Muscle of arm (tissue), 14 donors: ENCODE data around the gene SIGLEC7. TPM values are rescaled to one million over a fixed set of nuclear protein-coding genes. Genes with fewer than 3 reads are reported as not detected.

Experiments
- DNase-seq: peaks from one replicate; pipeline ENCODE4 v3.0.0-alpha.2; 2013
- long read RNA-seq, 11 donors: transcript quantifications; one replicate each; lab custom pipeline, GENCODE V29; 2026
- polyA plus RNA-seq, 12 donors: library from polyadenylated mRNA; unstranded; fragments of 120-200 nt; gene quantifications; one replicate each; pipeline ENCODE4 v1.2.1, GENCODE V29; 2013; ENCODE audit not compliant: insufficient read length in 12 of 12

The SIGLEC7 gene
- polyA plus RNA-seq = 1 to 10 TPM in 1 of 12 donors, under 1 TPM in 9, not detected in 2; 0.19 to 1.8 (median 0.53) TPM
- long read RNA-seq, donor 1 = 0 reads
- long read RNA-seq, donor 2 = 0 reads
- long read RNA-seq, donor 3 = 0 reads
- long read RNA-seq, donor 4 = 0 reads
- long read RNA-seq, donor 5 = 0 reads
- long read RNA-seq, donor 6 = 0 reads
- long read RNA-seq, donor 7, partial matches to known transcripts = 0 of 1 reads
- long read RNA-seq, donor 7, other reads (novel, unspliced or antisense) = 0 of 1 reads
- long read RNA-seq, donor 8 = 0 reads
- long read RNA-seq, donor 9 = 0 reads
- long read RNA-seq, donor 10 = 0 reads
- long read RNA-seq, donor 11 = 0 reads

DNA sequence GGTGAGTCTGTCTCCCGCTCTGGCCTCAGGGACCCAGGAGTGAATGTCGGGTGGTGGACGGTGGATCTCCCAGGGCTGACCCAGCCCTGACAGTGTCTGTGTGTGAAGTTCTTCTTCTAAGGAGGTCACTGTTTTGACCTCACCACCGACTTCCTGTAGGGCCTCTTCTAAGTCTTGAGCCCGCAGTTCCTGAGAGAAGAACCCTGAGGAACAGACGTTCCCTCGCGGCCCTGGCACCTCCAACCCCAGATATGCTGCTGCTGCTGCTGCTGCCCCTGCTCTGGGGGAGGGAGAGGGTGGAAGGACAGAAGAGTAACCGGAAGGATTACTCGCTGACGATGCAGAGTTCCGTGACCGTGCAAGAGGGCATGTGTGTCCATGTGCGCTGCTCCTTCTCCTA is at the start of gene SIGLEC7:
Gene SIGLEC7, plus strand, starts transcription at position 183 of the 400 bp plus-strand sequence. Its CDS starts 69 bp downstream, at position 252.
- no peak for DNase-seq

DNA sequence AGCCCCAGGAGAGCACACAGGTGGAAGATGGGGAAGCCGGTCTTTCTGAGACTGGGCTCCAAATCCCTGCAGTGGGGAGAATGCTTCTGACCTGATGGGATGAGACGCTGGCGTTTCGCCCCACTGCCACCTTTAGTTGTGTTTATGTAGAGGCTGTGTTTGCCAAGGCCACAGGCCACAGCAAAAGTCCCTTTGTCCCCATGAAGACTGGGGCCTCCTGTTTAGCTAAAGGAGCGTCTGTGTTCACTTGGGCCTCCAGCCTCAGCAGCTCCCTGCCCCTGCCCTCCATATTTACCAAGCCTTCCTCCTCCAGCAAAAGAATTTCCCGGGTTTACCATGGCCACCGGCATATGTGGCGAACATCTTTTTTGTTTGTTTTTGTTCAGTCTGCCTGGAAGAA is 49.0 kb upstream of the SIGLEC7 start:
- no peak for DNase-seq

DNA sequence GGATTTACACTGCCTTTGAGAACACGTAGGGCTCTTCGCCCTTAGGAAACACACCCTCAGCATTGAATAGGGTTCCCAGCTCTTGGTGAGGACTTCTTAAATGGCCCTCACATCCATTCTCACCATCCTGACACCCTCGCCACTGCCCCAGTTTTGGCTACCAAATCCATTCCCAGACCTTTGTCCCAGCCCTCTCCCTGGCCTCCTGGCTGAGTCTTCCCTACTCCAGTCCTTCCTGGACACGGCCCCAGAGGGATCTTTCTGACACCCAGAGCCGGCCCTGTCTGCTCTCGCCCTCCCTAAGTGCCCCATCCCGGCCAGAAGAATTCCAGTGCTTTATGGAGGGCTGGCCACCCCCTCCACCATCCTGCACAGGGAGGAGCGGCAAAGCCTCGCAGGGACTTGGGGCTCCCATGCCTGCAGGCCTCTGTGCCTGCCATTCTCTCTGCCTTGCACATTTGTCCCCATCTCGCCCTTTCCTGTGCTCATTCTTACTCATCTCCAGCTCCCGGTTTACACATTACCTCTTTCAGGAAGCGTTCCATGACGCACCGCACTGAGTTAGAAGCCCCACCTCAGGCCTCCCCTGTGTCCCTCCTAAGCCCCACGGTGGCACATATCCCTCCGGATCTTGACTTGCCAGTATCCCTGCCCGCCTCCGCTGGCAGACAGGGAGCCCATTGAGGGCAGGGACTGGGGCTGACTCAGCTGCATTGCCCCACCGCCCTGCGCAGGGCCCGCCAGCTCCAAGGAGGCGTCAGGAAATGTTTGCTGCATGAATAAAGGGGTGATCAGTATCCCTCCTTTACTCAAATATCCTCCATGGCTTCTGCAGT is 48.4 kb upstream of the SIGLEC7 start:
- DNase-seq = no peak

DNA sequence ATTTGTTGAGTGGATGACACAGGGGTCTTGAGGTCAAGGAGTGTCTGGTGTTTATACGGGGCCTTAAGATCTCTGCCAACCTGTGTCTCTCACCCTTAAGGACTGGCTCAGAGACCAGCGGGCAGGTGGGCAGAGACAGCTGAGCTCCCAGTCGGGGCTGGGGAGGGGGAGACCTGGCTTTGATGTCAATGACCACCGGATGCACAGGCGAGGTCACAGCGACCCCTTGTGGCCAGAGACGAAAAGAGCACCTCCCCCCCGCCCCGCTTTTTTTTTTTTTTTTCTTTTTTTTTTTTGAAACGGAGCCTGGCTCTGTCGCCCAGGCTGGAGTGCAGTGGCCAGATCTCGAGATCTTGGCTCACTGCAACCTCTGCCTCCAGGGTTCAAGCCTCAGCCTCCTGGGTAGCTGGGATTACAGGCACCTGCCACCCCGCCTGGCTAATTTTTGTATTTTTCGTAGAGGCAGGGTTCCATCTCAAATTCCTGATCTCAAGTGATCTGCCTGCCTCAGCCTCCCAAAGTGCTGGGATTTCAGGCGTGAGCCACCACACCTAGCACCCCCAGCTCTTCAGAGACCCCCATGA is 47.3 kb upstream of the SIGLEC7 start:
- no peak for DNase-seq

DNA sequence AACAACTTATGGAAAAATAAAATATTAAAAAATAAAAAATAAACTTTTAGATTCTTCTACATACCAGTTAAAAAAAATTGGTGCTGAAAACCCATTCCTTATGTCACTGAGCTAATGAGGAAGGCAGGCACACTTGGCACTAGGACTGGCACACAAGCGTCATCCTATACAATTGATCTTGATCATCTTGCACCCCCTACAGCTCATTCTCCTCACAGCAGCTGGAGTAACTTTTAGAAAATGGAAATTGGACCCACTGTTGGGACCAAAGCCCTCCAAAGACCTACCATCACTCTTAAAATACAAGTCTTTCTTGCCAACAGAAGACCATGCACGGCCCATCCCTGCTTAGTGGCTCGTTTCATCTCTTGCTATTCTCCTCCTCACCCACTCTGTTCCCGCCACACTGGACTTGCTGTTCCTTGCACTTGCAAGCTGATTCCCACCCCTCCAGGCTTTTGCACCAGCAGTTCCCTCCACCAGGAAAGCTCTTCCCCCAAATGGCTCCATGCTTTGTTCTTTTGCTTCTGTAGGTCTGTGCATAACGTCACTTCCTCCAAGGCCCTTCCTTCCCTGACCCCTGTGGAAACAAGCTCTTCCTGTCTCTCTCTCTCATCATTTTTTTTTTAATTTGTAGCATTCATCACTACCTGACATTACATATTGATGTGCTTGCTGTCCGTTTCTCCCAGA is 45.5 kb upstream of the SIGLEC7 start:
- no peak for DNase-seq

DNA sequence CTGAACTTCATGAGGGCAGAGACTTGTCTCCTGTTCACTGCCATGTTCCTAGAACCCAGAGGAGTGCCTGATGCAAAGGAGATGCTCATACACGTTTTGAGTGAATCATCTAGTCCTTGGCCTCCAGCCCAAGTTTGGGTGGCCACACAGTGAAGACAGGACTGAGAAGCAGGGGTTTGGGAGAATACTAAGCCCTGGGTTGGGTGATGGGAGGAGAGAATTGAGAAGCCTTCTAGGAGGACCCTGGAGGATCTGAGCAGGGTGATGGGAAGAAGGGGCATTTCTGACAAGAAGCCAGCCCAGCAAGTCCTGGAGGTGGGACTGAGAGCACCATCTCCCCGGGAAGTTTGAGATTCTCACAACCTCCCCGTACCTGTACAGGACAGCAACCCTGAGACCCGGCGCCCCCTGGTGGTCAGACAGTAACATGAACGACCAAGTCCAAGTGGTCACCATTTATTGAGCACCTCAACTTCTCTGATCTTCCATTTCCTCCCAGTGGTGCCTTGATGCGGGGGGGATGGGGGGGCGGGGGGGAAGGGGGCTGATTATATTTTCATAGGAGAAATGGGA is 44.8 kb upstream of the SIGLEC7 start:
- no peak for DNase-seq

DNA sequence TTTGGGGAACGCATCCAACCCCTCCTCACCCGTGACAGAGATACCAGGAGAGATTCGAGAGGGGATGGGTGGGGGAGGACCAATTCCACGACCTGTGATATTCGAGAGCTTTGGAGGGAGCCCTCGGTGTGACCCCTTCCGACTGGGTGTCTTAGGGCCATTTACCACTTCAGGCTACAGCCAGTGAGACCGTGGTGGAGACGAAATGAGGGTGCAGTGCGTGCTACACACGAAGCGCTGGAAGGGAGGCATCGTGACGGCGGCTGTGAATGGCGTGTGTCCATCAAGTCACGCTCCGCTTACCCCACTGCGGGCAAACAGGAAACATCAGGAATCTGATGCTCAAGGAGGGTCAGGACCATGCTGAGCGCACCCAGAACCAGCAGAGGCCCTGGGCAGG is 44.3 kb upstream of the SIGLEC7 start:
- DNase-seq = no peak

DNA sequence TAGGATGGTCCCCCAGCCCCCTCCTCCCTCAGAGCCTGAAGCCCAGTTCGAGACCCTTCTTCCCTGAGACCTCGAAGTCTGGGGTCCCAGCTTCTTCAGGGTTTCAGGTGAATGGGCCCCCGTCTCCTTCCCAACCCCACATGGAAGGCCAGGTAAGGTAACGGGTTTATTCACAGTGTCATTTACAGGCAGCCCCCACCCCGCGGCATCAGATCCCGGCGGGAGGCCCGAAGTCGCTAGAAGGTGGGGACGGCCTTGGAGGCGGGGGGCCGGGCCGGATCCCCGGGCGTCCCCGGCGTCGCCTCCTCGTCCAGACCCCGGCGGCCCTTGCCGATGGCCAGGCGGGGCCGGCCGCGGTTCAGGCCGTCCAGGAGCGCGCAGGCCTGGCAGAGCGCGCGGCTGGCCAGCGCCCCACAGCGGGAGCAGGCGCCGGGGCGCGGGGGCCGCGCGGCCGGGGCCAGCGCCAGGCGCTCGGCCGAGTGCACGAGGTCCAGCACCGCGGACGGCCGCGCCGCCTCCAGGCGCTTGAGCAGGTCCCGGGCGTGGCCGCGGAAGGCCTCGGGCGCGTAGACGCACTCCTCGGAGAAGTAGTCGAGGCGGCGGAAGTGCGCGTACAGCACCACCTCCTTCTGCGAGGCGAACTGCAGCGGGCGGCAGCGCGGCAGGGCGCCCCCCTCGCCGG is 43.6 kb upstream of the SIGLEC7 start:
- peak; percentile 29 for DNase-seq

DNA sequence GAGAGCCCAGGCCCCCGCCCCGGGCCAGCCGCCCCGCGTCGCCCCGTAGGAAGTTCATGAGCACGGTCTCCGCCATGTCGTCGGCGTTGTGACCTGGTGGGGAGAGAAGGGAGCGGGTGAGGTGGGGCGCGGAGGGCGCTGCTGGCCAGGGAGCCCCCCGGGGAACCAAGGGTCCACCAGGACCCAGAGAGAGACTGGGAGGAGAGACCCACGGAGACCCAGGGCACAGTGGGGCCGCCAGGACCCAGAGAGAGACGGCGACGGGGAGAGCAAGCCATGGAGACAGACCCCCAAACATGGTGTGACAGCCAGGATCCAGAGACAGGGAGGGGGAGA is 43.1 kb upstream of the SIGLEC7 start:
- DNase-seq = no peak

DNA sequence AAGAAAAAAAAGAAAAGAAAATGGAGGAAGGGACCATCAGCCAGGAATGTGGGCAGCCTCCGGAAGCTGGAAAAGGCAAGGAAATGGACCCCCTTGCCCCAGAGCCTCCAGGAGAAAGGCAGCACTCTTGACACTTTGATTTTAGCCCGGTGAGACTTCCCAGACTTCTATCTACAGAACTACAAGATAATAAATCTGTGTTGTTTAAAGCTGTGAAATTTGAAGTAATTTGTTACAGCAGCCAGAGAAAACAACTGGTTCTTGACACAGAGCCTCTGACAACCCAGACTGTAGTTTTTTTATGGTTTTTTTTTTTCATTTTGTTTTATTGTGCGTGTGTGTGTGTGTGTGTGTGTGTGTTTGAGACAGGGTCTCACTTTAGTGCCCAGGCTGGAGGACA is 41.5 kb upstream of the SIGLEC7 start:
- DNase-seq = no peak

DNA sequence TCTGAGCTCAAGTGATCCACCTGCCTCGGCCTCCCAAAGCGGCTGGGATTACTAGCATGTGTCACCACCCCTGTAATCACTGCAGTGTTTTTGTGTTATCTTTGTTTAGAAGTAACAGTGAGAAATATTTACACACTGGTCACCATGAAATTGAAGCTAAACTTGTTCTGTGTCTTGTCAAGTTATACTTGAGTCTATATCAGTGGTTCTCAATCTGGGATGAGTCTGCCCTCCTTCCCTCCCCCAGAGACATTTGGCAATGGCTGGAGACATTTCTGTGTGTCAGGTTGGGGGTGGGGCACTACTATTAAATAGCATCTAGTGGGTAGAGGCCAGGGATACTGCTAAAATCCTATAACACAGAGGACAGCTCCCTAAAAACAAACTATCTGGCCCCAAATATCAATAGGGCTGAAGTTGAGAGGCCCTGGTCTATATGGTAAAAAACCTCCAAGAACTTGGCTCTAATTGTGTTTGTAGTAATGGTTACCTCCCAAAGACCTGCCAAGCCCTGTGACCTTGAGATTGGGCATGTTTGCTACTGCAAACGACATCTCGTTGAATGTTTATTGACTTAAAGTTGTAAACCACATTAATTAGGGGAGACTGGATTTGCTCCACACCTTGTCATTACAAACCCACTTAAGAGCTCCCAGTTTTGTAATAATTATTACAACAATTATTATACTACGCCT is 40.8 kb upstream of the SIGLEC7 start:
- no peak for DNase-seq

DNA sequence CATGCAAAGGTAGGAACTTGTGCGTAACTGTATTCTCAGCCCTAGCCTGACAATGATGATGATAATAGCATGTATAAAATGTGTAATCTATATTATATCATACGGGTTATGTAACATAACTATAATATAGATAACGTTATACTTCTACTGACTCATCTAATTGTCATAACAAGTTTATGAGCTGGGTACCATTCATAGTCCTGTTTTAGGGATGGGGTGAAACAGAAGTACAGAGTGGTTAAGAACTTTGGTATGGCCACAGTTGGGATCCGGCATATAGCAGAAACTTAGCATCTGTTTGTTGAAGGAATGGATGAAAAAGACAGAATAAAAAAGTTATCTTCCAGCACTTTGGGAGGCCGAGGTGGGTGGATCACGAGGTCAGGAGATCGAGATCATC is 39.1 kb upstream of the SIGLEC7 start:
- no peak for DNase-seq

DNA sequence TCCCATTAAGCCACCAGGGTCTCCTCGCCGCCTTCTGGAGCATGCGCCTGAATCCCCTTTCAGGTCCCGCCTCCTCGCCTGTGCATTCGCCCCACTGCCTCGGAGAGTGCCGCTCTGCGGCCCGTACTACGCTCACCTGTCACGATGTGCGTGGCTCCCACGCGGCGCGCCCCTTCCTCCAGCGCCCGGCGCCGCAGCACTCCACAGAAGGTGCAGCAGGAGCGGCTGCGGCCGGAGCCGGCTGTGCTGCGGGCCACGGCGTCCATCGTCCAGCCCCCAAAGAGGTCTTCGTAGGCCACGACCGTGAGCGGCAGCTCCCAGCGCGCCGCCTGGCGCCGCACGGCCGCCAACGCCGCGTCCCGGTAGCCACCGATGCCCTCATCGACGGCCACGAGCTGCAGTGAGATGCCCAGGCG is 38.2 kb upstream of the SIGLEC7 start:
- no peak for DNase-seq

DNA sequence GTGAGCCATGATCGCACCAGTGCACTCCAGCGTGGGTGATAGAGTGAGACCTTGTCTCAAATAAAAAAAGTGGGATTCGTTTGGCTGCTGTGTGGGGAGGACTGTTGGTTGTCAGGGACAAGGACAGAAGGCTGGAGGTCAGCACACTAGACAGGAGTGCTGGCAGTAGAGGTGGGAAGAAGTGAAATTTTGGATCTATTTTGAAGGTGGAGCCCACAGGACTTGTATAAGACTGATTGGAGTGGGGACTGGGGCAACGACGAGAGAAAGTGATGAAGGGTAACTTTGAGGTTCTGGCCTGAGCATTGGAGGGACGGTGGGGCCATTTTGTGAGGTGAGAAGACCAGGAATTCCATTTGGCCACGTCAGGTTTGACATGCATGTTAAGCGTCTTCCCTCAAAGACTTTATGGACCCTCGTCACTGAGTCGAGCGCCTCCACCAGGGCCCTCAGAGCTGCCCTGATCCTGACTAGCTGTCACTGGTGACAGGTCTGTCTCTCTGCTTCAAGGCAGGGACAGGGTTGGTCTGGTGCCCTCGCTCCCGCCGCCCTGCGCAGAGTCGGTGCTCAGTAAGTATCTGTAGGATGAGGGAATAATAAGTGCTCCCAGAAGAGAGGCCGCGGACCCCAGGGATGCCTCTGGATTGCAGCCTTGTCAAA is 34.6 kb upstream of the SIGLEC7 start:
- no peak for DNase-seq

DNA sequence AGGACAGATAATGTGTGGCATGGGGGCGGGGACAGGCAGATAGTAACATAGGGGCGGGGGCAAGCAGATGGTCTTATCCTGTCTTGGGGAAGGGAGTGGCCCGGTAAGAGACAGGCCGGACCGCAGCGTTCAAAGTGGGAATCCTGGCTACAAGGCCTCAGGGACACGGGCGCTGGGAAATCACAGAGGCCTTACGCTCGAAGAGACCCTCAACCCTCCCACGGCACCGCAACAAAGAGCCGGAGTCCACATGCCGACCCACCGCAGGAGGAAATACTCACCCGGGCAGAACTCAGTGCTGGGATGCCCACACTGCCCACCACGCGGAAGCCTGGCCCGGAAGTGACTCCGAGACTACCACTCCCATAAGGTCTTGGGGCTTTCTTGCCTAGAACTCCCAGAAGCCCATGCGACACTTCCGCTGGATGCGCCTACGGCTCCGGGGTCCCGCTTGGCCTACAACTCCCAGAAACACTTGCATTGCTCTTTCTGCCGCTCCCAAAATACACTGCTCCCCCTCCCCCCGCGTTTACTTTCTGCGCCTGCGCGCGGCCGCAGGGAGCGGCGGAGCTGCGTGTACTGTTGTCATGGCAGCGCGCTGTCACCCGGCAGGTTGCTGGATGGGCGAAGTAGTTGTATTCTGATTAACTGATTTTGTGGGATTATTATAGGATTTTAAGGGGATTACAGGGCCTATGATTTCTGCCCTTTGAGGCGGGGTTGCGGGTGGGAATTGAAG is 33.9 kb upstream of the SIGLEC7 start, which contains the start of gene CTU1:
Gene CTU1, minus strand, starts transcription at position 344 of the 739 bp plus-strand sequence. CDS start 3,840 bp downstream, outside the sequence.
- DNase-seq = peak; percentile 99

DNA sequence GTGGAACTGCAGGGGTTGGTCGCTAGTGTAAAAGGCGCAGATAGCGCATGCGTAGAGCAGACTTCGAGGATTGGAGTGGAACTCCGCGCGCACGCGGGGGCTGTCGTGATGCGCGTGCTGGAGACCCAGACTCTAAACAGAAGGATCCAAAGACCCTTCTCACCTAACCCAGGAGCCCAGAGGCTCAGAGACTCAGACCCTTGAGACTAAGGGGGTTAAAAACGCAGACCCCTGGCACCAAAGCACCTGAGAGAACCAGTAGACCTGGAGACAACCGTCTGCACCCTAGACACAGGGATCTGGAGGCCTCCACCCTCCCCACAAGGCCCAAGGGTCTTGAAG is 33.3 kb upstream of the SIGLEC7 start:
- DNase-seq = no peak

DNA sequence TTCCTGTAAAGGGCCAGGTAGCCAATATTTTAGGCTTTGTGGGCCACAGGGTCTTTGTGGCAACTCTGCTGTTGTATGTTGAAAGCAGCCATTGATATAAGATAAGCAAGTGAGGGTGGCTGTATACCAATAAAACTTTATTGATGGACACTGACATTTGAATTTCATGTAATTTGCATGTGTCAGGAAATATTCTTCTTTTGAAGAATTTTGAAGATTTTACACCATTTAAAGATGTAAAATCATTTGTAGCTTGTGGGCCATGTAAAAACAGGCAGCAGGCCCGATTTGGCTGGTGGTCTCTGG is 31.5 kb upstream of the SIGLEC7 start:
- DNase-seq = no peak

DNA sequence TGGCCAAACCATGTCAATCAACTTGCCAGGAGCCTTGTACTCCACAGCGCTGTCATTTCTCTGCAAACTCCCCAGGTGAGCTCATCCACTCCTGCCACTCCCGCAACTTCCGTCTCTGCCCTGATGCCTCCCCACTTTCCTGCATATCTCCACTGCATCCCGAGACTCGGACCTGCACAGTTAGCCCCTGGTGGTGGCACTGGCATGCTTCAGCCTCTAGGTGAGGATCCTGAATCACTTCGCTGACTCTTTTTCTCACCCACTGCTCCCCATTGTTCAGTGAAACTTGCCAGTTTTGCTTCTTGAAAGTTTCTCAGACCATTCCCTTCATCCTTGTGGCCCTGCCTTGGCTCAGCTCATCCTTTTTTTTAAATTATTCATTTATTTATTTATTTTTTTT is 30.5 kb upstream of the SIGLEC7 start:
- no peak for DNase-seq

DNA sequence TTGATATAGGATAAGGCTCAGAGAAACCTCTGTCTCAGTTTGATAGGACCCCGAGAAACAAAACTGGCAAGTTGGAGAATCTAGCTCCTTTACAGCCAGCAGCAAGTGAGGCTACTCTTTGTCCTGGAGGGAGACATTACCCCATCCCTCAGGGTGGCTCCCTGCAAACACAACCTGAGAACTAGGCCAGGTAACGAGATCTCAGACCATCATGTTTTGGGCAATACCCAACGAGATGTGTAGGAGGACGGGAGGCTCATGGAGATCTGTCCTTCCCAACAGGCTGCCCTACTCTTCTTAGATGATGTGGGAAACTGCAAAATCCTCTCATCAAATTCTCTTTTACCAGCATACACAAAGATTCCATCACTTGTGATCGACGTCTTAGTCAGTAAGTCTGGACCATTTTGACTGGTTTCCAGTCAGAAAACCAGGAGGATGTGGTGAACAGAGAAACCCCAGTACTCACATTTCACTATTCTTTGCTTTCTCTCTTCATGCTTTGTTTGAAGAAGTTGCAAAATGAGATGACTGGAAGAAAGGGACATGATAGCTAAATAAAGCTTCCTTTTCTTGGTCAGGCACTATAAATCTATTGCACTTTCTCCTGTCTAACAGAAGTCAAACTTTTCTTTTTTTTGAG is 27.9 kb upstream of the SIGLEC7 start:
- no peak for DNase-seq
